ENCODE results near the gene DCAF8.

The DCAF8 gene

DNA sequence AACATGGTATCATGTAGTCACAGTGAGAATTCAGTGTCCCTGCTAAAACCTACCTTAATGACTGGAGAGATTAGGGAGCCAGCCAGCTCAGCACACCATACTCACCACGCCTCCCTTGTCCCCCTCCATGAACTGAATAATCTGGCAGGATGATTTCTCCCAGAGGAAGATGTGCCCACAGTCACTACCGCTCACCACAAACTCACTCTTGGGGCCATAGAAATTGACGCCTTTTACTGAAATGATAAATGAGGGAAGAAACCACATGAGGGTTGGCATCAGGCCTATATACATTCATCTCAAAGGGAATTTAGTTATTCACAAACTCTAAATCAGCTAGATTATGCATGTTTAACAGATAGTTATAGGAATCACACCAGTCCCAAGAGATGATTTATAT is 39.8 kb downstream of the DCAF8 start:
- DNase-seq = no peak

DNA sequence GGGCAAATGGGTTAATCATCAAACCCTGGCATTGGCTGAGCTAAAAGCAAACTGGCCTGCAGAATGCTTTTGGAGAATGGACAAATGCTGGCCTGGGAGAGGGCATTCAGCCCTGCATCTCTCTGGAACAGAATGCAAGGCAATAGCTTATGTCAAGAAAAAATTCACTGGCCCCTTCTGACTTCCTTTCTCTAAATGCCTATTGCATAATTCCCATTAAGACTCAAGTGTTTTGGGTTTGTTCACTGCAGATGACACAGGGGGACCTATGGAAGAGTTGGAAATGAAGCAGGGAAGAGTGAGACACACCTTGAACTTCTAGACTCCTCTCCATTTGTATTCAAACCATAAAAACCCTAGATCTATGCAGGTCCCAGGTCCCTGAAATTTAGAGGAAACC is 41.3 kb downstream of the DCAF8 start:
- no peak for DNase-seq

DNA sequence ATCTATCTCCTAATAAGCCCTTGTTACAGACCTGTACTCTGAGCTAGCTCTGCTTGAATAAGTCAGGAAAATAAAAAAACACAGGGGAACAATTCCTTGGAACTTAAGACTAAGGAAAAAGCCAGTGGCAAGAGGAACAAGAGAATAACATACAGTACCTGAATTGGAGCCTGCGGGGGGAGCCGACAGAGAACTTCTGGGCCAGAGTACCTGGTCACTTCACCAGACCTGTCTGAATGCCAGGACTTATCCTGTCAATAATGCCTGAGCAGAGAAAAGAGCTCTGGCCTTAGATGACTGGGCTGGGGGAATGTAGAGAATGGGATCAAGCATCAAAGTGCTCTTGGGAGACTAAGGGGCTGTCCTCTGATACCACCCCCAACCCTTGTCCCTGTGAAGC is 42.0 kb downstream of the DCAF8 start:
- no peak for DNase-seq

DNA sequence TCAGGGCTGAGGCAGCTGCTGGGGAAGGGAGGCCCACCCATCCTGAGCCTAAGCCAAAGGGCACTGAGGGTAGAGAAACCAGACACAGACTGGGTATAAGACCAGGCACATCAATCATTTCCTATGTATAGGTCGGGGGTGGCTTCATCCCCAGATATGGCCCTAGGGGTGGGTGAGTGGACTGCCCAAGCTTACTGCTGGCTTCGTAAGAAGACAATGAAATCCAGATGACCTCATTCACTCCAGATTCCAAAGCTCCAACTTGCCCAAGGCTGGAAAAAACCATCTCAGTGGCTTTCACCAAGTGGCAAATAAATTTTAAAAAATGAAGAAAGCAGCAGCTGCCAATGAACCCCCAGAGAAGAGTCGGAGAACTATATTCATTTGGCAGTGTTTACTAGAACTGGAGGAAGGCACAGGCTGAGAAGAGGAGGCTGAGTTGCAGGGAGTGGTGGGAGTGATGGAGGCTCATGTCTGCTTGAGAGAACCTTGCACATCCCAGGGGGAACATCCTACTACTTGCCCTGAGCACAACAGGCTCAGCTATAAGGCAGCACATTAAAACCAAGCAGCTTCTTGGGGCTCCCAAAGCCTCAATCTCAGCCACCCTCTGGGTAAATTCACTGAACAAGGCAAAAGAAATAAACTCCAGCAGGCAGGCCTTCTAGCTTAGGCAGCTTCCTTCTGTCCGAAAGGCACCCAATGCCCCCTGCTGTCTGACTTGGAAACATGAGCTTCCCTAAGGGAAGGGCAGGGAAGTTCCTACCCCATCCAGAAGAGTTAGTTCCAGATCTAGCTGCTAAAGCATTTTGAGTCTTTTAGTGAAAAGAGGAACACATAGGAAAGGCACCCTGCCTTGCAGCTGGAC is 43.1 kb downstream of the DCAF8 start:
- DNase-seq = no peak

DNA sequence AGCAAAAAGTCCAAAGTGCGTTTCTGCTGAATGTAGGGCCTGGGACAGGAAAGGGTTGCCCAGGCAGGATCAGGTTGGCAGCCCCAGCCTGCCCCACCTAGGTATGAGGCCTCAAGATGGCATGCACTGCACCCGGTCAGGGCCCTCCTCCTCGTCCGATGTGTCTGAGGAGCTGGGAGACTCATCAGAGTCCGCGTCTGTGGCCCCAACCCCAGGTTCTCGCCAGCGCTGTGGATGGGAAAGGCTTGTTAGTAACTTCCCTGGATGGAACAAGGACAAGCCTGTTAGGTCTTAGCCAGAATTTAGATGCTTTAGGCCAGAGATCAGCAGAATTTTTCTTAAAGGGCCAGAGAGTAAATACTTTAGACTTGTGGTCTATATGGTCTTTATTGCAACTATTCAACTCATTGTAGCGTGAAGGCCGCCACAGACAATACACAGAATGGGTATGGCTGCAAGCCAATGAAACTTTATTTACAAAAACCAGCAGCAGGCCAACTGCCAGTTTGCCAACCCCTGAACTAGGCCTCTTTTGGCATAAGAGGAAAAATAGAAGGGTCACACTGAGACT is 44.8 kb downstream of the DCAF8 start:
- DNase-seq = no peak

DNA sequence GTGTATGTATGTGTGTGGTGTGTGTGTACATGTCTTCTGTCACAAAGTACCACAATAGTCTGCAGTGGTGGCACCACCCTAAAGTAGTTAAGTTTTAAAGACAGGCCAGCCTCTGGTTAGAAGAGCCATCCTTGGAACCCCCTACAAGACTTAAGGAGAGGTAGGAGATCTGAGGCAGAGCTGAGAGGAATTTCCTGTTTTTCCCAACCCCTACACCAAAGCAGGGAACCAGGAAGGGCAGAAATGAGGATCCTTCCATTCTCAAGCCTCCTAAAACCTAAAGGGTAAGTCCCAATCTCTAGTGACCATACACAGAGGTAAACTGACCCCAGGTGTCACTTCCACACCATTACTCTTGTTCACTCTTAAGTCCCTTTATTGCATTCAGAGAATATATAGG is 46.0 kb downstream of the DCAF8 start:
- no peak for DNase-seq

DNA sequence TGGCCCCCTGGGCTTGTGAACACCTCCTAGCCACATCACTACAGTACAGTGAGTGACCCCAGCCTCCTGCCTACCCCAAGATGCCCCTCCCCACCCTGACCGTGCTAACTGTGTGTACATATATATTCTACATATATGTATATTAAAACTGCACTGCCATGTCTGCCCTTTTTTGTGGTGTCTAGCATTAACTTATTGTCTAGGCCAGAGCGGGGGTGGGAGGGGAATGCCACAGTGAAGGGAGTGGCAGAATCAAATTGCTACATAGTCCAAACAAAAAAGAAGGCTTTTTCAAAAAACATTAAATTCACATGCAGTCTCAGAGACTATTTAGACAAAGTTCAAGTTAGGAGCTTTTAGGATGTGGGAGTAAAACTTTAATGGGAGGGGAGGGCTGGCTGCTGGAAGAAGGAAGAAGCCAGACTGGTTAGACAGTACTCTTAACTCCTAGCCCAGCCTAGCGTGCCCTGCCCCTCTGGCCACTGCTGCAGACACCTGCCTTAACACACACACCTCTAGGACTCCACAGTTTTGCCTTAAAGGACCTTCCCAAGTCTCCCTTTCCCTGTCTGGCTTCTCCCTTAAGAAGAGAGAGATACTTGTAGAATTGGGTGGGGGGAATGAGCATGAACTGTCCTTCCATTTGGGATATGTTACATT is 47.7 kb downstream of the DCAF8 start:
- DNase-seq = no peak

DNA sequence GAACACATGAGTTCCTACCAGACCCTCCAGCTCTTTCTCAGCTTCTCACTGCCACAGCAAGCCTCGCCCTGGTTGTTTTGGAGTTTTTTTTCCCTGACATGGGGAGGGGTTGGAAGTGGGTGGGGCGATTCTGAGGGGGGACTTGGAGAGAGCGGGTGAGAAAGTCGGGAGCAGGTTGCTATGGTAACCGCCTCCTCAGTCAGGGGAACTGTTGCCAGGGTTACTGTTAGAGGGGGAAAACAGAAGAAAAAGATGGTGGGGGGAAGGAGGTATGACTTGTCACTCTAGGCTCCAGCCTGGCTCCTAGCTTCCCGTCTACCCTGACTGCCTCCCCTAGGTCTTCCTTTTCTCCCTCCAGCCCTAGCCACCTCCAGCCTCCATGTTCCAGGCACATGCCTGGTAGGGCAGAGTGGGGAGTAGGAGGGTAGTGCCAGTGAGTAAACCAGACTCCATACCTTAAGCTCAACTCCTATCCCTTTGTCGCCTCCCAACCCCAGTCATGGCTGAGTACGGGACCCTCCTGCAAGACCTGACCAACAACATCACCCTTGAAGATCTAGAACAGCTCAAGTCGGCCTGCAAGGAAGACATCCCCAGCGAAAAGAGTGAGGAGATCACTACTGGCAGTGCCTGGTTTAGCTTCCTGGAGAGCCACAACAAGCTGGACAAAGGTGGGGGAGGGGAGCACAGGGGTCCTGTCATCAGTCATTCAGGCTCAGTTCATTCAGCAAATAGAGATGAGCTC is 51.1 kb downstream of the DCAF8 start:
- DNase-seq = no peak

DNA sequence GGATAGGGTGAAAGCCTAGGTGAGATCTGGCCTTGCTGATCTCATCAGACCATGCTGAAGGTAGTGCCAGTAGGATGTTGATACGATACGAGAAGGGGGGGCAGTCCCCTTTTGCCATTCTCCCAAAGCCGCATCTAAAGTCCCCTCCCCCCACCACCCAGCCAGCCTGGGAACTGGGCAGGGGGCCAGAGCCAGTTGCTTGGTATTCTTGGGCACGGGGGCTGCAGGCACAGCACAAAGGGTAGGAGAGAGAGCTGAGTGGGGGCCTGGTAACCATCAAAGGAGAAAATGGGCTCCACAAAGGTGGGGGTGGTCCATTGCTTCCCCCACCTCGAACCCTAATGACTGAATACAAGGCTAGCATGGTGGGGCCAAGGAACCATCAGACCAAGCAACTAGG is 51.8 kb downstream of the DCAF8 start:
- no peak for DNase-seq

DNA sequence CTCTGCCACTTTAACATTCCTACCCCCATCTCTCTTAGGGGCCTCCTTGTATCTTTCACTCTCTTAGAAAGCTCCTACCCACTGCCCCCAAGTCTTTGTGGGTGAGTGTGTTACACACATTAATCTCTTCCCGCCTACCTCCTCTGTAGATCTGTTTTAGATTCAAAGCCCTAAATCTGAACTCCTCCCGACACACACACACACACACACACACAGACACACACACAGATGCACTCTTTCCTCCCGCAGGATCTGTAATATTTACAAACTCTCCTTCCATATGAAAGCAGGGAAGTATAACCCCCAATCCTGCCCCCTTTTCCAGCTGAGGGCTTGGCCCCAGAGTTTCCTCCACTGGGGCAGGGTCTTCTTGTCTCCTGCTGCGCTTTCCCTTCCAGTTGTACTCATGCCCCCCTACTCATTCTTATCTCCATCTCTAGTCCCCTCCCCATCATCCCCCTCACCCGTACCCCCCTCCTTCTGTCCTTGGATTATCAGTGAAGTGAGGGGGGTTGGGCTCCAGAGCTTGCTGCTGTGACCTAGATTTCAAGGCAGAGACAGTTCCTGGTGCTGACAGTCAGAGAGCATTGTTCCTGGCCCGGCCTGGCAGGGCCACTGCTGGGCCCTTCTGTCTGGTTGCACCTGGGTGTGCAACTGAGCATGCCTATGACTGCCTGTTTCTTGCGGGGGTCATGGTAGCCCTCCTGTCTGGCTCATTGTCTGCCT is 52.9 kb downstream of the DCAF8 start:
- DNase-seq = no peak

DNA sequence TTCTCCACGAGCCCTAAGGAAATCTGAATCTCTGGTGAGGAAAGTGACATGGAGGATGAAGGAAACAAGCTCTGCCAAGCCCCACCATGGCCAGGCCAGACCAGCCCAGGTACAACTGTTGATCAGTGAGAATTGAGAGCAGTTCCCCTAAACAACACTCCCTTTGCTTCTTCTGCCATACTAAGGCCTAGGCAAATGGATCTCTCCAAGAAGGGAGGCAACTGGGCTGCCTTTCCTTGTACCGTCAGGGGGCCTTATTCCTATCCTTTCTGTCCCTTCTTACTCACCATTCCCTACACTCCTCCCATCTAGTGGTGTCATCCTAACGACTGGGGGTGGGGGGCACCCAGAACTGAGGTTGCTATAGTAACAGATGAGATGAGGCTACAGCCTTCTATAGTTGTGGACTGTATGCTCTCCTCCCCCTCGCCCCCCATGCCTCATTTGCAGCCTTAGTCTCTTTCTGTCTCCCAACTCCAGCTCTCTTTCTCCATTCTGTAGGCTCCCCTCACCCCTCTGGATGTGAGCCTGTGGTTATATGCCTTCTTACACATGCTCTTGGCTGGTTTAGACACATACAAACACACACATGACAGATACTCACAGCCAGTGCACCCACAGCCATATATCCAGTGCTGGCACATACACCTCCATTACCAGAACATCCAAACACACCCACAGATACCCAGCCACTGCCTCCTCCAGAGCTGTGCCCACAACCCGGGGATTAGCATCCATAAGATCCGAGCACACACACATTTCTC is 53.6 kb downstream of the DCAF8 start:
- DNase-seq = no peak

DNA sequence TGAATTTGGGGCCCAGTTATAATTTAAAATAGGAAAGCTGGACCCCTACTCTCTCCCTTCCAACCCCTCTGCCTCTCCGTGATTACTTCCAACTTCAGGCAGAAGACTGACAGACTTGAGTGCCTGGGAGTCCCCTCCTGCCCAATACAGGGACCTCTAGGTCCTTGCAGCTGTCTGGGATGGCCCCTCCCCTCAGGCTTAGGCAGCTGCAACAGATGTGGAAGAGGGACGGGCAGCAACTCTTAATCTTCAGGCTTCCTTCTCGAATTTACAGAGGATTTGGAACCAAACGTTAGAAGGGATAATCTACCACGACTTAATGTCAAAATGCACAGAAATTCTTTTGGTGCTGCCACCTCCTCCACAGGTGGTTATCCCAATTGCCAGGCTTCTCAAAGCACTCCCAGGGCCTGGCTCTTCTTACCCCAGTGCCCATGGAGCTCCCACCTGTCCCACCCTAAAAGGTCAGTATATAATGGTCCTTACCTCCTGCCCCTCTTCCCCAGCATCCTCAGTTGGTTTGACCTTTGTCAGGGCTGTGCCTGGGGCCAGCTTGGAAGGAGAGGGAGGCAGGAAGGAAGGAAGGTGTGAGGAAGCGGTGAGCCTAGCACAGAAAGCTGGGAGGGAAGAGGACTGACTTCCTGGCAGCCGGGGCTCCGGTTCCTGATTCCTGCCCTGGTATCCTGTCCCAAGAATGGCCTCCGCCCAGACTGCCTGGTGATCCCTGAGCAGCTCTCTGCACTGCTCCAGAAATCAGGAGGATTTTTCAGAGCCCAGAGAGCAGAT is 54.4 kb downstream of the DCAF8 start:
- no peak for DNase-seq

DNA sequence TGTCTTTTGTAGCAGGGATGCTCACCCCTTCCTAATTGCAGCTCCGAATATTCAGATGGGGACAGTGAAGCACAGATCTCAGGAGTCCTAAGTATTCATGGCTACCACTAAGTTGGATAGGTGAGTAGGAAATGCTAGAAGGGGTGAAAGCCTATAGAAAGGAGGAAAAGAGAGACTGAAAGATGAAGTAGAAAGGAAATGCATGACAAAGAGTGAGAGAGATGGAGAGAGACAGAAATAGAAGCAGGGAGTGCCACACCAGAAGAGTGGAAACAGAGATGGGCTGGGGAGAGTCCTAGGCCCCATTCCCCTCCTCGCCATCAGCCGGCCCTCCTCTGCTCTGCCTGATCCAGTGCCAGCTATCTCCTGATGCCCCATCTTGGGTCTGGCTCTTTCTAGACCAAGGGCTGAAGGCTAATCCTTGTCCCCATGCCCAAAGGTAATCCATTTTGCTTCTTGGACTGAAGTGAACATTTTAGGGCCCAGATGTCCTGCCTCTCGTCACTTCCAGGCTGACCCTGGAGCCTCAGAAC is 55.2 kb downstream of the DCAF8 start:
- DNase-seq = no peak

DNA sequence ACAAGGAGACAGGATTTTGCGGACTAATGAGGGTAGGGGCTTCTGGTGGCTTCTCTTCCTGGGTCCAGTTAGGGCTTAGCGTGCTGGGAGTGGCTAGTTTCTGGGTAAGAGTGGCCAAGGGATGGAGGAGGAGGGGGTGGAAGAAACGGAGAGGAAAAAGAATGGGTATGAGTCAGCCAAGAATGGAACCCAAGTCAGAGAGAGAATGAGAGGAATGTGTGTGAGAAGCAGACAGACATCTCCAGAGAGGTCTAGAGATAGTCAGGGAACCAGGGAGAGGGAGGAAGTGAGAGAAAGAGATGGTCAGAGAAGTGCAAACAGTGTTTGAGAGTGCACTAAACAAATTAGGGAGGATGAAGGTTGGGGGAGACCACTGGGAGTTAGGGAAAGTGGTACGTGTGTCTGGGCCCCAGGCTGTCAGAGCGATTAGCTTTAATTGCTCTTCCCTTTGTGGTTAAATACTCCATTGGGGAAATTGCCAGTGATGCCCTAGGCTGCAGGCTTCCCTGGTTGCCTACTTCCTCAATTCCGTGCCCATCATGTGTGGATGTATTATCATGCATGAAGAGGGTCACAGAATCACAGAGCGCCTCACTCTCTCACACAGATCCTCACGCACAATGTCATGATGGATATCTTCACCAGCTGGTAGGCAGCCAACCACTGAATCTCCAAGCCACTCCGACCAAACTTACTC is 55.8 kb downstream of the DCAF8 start:
- DNase-seq = no peak

DNA sequence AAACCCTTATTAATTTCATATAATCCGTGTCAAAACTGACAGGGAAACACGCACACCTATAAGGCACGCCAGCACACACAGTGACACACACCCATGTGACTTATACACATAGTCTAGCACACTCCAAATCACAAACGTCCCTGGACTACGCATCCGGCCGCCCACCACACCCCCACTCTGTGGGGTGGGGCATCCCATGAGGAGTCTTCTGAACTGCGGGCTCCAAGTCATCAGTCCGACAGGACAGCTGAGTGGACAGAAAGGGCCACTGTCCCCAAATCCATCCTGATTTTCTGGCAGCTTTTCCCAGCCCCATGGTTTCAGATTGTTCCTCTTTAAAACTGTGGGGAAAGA is 56.3 kb downstream of the DCAF8 start:
- no peak for DNase-seq

DNA sequence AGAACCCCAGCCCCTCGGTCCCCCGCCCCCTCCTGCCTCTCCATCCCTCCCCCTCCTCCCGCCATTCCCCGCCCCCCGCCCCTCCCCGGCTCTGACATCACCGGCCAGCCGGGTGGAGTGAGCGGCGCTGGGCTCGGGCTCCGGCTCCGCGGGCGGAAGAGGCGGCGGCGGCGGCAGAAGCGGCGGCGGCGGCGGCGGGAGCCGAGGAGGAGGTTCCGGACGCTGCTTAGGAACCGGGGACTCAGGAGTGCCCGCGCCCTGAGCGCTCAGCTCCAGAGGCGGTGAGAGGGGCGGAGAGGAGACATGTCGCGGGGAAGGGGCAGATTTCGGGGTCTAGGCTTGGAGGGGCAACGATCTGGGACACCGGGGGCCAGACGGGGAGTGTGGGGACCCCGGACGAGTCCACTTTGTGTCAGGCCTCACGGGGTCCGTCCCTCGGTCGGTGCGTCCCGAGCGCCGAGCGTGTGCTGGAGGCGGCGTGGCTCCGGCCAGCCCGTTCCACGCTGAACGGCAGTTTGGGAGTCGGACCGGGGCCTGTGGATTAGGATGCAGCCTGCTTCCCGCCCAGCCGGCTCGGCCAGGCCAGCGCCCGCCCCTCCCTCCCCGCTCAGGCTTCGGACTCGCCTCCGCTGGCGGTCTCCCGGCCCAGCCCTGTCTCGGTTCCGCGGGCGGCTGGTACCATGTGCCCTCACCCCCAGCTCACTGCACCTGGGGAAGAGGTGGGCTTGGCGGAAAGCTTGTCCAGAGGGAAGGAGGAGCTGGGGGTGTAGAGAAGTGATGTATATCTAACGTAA is 56.9 kb downstream of the DCAF8 start, which contains the start of gene PEA15:
Gene PEA15, plus strand, starts transcription at position 143 of the 794 bp plus-strand sequence. CDS start 6,161 bp downstream, outside the sequence.
- no peak for DNase-seq

DNA sequence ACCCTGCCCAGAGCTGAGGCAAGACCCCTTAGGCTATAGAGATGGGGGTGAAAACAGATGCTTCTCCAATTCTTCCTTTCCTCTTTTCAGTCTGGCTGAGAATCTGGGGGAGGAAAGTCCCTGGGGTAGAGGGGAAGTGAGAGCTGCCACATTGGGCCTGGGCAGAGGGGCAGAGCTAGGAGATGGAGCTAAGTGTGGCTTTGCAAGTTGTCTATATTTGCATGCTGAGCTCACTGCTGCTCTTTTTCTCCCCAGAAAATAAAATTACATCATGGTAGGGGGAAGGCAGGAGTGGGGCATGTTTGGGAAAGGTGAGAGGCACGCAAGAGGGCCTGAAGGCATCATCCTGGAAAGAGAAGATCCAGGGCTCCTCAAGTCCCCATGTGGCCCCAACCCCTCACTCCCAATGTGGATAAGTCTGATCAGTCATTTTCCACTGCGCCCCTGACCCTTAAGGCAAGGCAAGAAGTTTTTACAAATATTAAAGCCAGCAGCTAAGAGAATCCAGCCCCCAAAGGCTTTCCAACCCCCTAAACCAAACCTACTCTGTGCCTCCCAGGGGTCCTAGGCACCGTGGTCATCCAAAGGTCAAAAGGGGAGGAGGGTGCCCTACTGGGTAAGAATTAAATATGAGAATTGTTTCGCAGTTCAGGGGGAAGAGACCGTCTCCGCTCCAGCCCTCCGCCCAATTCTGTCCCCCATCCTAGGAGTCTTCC is 57.7 kb downstream of the DCAF8 start:
- DNase-seq = no peak

DNA sequence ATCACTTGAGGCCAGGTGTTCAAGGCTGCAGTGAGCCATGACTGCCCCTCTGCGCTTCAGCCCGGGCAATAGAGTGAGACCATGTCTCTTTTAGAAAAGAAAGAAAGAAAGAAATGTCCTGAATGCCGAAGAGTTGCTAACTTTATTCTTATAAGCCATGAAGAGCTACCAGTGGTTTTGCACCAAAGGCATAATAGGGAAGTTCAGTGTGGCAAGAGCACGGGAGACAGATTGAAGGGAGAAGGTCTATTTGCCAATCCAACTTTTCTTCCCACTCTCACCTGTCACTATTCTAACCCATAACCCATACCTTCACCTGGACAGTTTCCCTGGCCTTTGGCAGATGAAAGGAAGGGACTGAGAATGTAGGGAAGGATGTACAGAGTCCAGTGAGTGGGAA is 61.6 kb downstream of the DCAF8 start:
- DNase-seq = no peak

DNA sequence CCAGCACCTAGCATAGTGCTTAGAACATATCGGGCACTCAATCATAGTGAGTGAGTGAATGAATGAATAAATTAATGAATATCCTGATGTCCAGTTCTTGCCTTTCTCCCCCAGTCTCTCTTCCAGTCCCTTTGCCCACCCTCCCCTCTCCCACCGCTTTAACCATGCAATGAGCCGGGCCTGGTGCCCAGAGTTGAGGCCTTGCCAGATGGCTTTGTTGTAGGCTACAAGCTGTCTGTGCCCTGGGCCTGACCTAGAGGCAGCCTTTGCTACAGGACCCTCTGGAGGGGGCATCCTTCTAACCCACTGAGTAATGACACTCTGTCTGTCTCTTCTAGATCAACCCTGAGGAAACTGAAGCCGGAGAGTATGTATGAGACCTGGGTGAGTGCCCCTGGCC is 65.1 kb downstream of the DCAF8 start:
- DNase-seq = no peak

All from NCI-H524 treated with DMSO at 0.1 percent for 48 hours (cell line).